Measurements from ENCODE around the gene FGF19.

The FGF19 gene

GRCh38 chr11:69682681-69683326 lies 21.0 kb downstream of the FGF19 start:
- no peaks in the 10 kb centered on the region for H3F3A ChIP-seq (ENCODE audit: control insufficient read depth, insufficient read depth)
- TF ChIP-seq CTCF (IDR thresholded peaks at IDR 0.05; ENCODE audit: low read depth, low read length, poor library complexity, severe bottlenecking) (no peak), EZH2phosphoT487 (IDR thresholded peaks at IDR 0.05; ENCODE audit: borderline replicate concordance, low read length) (no peak)
- no peak overlapping the region for H3K27ac ChIP-seq (ENCODE audit: low read depth, low read length)
- no peaks in the 10 kb centered on the region for H3K36me3 ChIP-seq (ENCODE audit: control insufficient read depth, low read length)
- no peaks in the 10 kb centered on the region for H3K4me1 ChIP-seq (ENCODE audit: control insufficient read depth, low read length)
- H3K9me3 ChIP-seq (ENCODE audit: control insufficient read depth, insufficient read depth, low read length), result no peaks in the 10 kb centered on the region
- no peaks in the 10 kb centered on the region for H4K20me1 ChIP-seq (ENCODE audit: control insufficient read depth, insufficient read depth, low read depth, low read length)
- no peaks in the 10 kb centered on the region for H3K79me2 ChIP-seq (ENCODE audit: control insufficient read depth, low read length)
- H3K4me3 ChIP-seq (ENCODE audit: low read length), result no peak overlapping the region
- H3K4me2 ChIP-seq (ENCODE audit: low read length), result no peak overlapping the region
- H3K9me2 ChIP-seq (replicated peaks; ENCODE audit: control insufficient read depth, low read length), result no peaks in the 10 kb centered on the region
- peaks cover 8% of the 10 kb centered on the region; the same call in 1 of the 2 replicates for H3K27me3 ChIP-seq (ENCODE audit: control insufficient read depth, low read length)

- Histone ChIP-seq H3K27me3 (ENCODE audit: control insufficient read depth, low read length) (peaks cover 8% of the 10 kb centered on the region; the same call in 1 of the 2 replicates), H3K36me3 (ENCODE audit: control insufficient read depth, low read length) (no peaks in the 10 kb centered on the region), H3K9me3 (ENCODE audit: control insufficient read depth, insufficient read depth, low read length) (no peaks in the 10 kb centered on the region), H3K79me2 (ENCODE audit: control insufficient read depth, low read length) (no peaks in the 10 kb centered on the region), H3F3A (ENCODE audit: control insufficient read depth, insufficient read depth) (no peaks in the 10 kb centered on the region), H3K4me1 (ENCODE audit: control insufficient read depth, low read length) (no peaks in the 10 kb centered on the region), H4K20me1 (ENCODE audit: control insufficient read depth, insufficient read depth, low read depth, low read length) (no peaks in the 10 kb centered on the region), H3K4me3 (ENCODE audit: low read length) (no peak overlapping the region), H3K4me2 (ENCODE audit: low read length) (no peak overlapping the region), H3K27ac (ENCODE audit: low read depth, low read length) (no peak overlapping the region), H3K9me2 (replicated peaks; ENCODE audit: control insufficient read depth, low read length) (no peaks in the 10 kb centered on the region)
- TF ChIP-seq CTCF (IDR thresholded peaks at IDR 0.05; ENCODE audit: low read depth, low read length, poor library complexity, severe bottlenecking) (no peak), EZH2phosphoT487 (IDR thresholded peaks at IDR 0.05; ENCODE audit: borderline replicate concordance, low read length) (no peak)
Observed at GRCh38 chr11:69682221-69682620, 21.6 kb downstream of the FGF19 start.

GRCh38 chr11:69680688-69681087 lies 23.1 kb downstream of the FGF19 start:
- Histone ChIP-seq H3F3A (ENCODE audit: control insufficient read depth, insufficient read depth) (no peaks in the 10 kb centered on the region), H3K9me3 (ENCODE audit: control insufficient read depth, insufficient read depth, low read length) (no peaks in the 10 kb centered on the region), H3K4me2 (ENCODE audit: low read length) (no peak overlapping the region), H3K4me3 (ENCODE audit: low read length) (no peak overlapping the region), H3K36me3 (ENCODE audit: control insufficient read depth, low read length) (no peaks in the 10 kb centered on the region), H3K4me1 (ENCODE audit: control insufficient read depth, low read length) (no peaks in the 10 kb centered on the region), H3K9me2 (replicated peaks; ENCODE audit: control insufficient read depth, low read length) (no peaks in the 10 kb centered on the region), H3K27ac (ENCODE audit: low read depth, low read length) (no peak overlapping the region), H4K20me1 (ENCODE audit: control insufficient read depth, insufficient read depth, low read depth, low read length) (no peaks in the 10 kb centered on the region), H3K79me2 (ENCODE audit: control insufficient read depth, low read length) (no peaks in the 10 kb centered on the region), H3K27me3 (ENCODE audit: control insufficient read depth, low read length) (peaks cover 8% of the 10 kb centered on the region; the same call in 1 of the 2 replicates)
- no peak for TF ChIP-seq EZH2phosphoT487 (IDR thresholded peaks at IDR 0.05; ENCODE audit: borderline replicate concordance, low read length)
- TF ChIP-seq CTCF (IDR thresholded peaks at IDR 0.05; ENCODE audit: low read depth, low read length, poor library complexity, severe bottlenecking), result no peak

Measured in DOHH2 (cell line).